Uterus (tissue), 2 donors: ENCODE data around the gene RPS5.

ENCODE experiments used
- CTCF ChIP-seq, 4 experiments: fragments of 200-600 bp in 2 of 4; fragments of 450-650 bp in 2 of 4; sonication (generic) in 2 of 4; IDR thresholded peaks; one replicate each; pipeline ENCODE4 v1.5.1; 2016 to 2019; ENCODE audit warnings: antibody characterized with exemption in 4 of 4, mild to moderate bottlenecking in 2 of 4, moderate library complexity in 1 of 4
- POLR2A ChIP-seq, 2 donors: fragments of 450-650 bp; IDR thresholded peaks; one replicate each; pipeline ENCODE4 v1.6.1; 2016; ENCODE audit warnings: antibody characterized with exemption in 2 of 2, mild to moderate bottlenecking in 1 of 2, moderate library complexity in 1 of 2

DNA sequence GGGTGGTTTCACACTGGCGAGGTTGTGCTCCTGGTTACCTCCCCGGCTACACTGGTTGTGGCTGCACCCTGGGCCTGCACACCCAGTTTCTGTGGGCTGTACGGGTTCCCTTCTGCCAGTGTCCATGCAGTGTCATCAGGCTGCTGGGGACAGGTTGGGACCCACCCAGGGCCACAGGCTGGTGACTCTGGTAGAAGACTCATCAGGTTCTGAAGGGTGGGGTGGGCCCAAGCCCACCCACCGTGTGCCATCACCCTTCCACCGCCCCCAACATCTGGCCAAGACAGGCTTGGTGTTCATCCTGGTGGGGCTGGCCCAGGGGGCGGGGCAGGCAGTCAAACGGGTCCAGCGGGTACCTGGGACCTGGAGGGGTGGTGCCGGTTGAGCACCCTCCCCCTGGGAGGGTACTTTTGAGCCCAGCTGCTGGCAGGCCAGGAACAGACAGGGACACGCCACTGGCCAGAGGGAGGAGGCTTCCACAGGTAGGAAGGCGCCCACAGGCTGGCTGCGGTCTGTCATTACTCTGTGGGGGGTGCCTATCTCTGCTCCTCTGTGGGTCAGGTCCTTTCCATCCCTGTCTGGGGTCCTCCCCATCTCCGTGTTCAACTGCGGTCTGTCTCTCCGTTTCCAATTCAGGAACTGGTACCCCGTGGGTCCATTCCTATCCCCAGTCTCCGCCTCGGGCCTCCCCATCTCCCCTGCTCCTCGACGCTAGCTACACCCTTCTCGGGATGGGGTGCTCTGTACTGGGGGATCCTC, 8.3 kb downstream of the RPS5 start, which contains the start of gene RNF225:
- TF ChIP-seq CTCF (IDR thresholded peaks at IDR 0.05), result no peak
- TF ChIP-seq POLR2A (IDR thresholded peaks at IDR 0.05), result no peak
